CD4-positive, alpha-beta memory T cell (primary cell): Measurements from ENCODE around the gene RCL1. TPM values are rescaled to one million over a fixed set of nuclear protein-coding genes. Genes with fewer than 3 reads are reported as not detected.
"Not testable (repeated sequence)": the region's sequence is repeated elsewhere in the genome, so short reads cannot be mapped to it uniquely, and the experiment has no call there.

ENCODE experiments used
- CTCF ChIA-PET: fragments of 350-600 bp; sonication (Branson Sonifier 250); formaldehyde crosslinking; loops from one replicate; lab custom pipeline; 2021; ENCODE audit warnings: inconsistent platforms; ENCODE audit not compliant: partially characterized antibody; lab: Charles Lee
- POLR2A ChIA-PET: fragments of 350-600 bp; sonication (Branson Sonifier 250); formaldehyde crosslinking; loops from one replicate; lab custom pipeline; 2021; ENCODE audit not compliant: partially characterized antibody; lab: Charles Lee
- DNase-seq, 5 donors: peaks; one replicate each; pipeline versions ENCODE4 v3.0.0 to v3.0.0-alpha.2; 2020 to 2022; ENCODE audit warnings: mixed read lengths in 1 of 5
- H3K27ac ChIP-seq: one replicate; pipeline ENCODE4 v1.7.0; 2013; ENCODE audit warnings: low read depth, low read length
- H3K27me3 ChIP-seq: 2 replicates; pipeline ENCODE4 v1.7.0; 2013; ENCODE audit warnings: mild to moderate bottlenecking, low read length, moderate library complexity; ENCODE audit not compliant: insufficient read depth
- H3K36me3 ChIP-seq: 2 replicates; pipeline ENCODE4 v1.7.0; 2013; ENCODE audit warnings: mild to moderate bottlenecking, low read length, moderate library complexity; ENCODE audit not compliant: insufficient read depth
- H3K4me1 ChIP-seq: 2 replicates; pipeline ENCODE4 v1.7.0; 2013; ENCODE audit warnings: mild to moderate bottlenecking, low read length, moderate library complexity; ENCODE audit not compliant: insufficient read depth
- H3K4me3 ChIP-seq, 2 donors: one replicate each; pipeline ENCODE4 v1.7.0; 2013; ENCODE audit warnings: low read length in 2 of 2, mild to moderate bottlenecking in 1 of 2
- H3K9me3 ChIP-seq, 2 donors: one replicate each; pipeline ENCODE4 v1.7.0; 2013; ENCODE audit warnings: low read length in 2 of 2, control low read depth in 1 of 2; ENCODE audit not compliant: control insufficient read depth in 1 of 2
- H3K27ac Mint-ChIP-seq, 7 donors: one replicate each; pipeline ENCODE4 v1.8.0; 2020 to 2021; ENCODE audit warnings: mixed read lengths in 7 of 7, mild to moderate bottlenecking in 6 of 7, inconsistent platforms in 3 of 7, moderate library complexity in 3 of 7
- H3K27me3 Mint-ChIP-seq, 2 donors: one replicate each; pipeline ENCODE4 v1.8.0; 2020 to 2021; ENCODE audit warnings: mixed read lengths in 2 of 2
- H3K36me3 Mint-ChIP-seq, 2 donors: one replicate each; pipeline ENCODE4 v1.8.0; 2020 to 2021; ENCODE audit warnings: mixed read lengths in 2 of 2, inconsistent platforms in 1 of 2, mild to moderate bottlenecking in 1 of 2
- H3K4me1 Mint-ChIP-seq, 4 donors: one replicate each; pipeline ENCODE4 v1.8.0; 2020 to 2021; ENCODE audit warnings: mixed read lengths in 4 of 4, mild to moderate bottlenecking in 1 of 4
- H3K4me3 Mint-ChIP-seq, 8 donors: one replicate each; pipeline ENCODE4 v1.8.0; 2020 to 2021; ENCODE audit warnings: mixed read lengths in 8 of 8, mild to moderate bottlenecking in 7 of 8, moderate library complexity in 6 of 8, inconsistent platforms in 3 of 8
- H3K9me3 Mint-ChIP-seq, 8 donors: one replicate each; pipeline ENCODE4 v1.8.0; 2020 to 2021; ENCODE audit warnings: mixed read lengths in 8 of 8, mild to moderate bottlenecking in 5 of 8, inconsistent platforms in 3 of 8, moderate library complexity in 1 of 8
- intact Hi-C: fragments of 100-400 bp; cut with micrococcal nuclease; formaldehyde crosslinking; loops from one replicate; pipeline ENCODE4 v1.15.1; 2023
- polyA plus RNA-seq, 2 donors: library from polyadenylated mRNA; unstranded; fragments of 300-500 nt; fragmentation: Illumina TruSeq; gene quantifications; one replicate each; pipeline ENCODE4 v1.2.3, GENCODE V29; 2021
- total RNA-seq, 2 experiments: library from RNA; stranded (reverse); gene quantifications; one replicate each; pipeline ENCODE4 v1.2.3, GENCODE V29; 2021

Gene RCL1
- total and polyA plus RNA-seq, 4 experiments from 2014 or later, result 15.2 to 21.1 (median 16.7) TPM

DNA sequence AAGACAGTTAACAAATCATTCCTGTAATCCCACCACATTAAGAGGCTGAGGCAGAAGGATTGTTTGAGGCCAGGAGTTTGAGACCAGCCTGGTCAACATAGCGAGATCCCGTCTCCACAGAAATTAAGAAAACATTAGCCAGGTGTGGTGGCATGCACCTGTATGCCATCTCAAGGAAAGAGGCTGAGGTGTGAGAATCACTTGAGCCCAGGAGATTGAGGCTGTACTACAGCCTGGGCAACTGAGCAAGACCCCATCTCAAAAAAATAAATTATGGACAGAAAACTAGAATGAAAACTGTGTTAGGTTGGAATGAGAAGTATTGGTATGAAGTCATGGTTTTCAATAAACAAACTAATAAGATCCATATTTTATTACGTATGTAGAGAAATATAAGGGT, 28.7 kb upstream of the RCL1 start:
- no peak overlapping the region for H3K27ac ChIP-seq
- CTCF ChIA-PET, result interaction anchor here (0.7 to 16.6 kb wide), 10 partner anchors 8 to 837 kb away, joined by 3 to 249 read pairs (median 12); partner anchors contain the start of genes AK3, JAK2 and RCL1
- peaks cover 11% of the 10 kb centered on the region for H3K4me1 ChIP-seq
- no peak for DNase-seq
- H3K4me3 Mint-ChIP-seq, result no peak overlapping the region
- H3K4me1 Mint-ChIP-seq, result peaks cover 5 to 12% (median 6%) of the 10 kb centered on the region in 4 donors
- no peaks in the 10 kb centered on the region for H3K36me3 ChIP-seq
- peaks cover 4% of the 10 kb centered on the region for H3K27me3 ChIP-seq
- POLR2A ChIA-PET, result no interaction called here
- H3K9me3 Mint-ChIP-seq, result peaks cover 0 to 2% (median 0%) of the 10 kb centered on the region in 8 donors
- peaks cover 0 to 4% of the 10 kb centered on the region in 2 donors for H3K27me3 Mint-ChIP-seq
- intact Hi-C loops, result loop anchor here (5.0 to 10.0 kb wide), 3 partner anchors 311 to 823 kb away; partner anchors contain the start of gene INSL6
- no peaks in the 10 kb centered on the region for H3K9me3 ChIP-seq
- H3K36me3 Mint-ChIP-seq, result no peaks in the 10 kb centered on the region
- H3K27ac Mint-ChIP-seq, result no peak overlapping the region
- H3K4me3 ChIP-seq, result no peak overlapping the region

DNA sequence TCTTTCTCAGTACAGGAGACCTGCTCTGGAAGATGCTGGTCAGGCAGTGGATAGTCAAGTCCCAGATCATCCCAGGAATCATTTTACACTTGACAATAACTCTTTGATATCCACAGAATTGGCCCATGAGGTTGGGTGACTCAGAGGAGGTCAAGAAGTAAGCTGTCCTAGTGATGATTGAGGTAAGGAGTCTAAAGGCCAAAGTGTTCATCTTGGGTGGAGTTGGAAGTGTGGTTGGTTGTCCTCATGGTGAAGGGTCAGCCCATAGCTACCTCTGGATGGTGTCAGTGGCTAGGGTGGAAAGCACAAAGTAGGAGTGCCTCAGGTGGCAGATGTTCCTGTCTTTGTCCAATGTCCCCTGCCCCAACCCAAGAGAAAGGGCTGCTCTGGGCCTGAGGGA, 24.1 kb upstream of the RCL1 start:
- POLR2A ChIA-PET, result interaction anchor here (2.0 kb wide), 1 partner anchor 24 kb away, joined by 6 read pairs; the partner anchor contains the start of gene RCL1
- Histone ChIP-seq H3K27ac (no peak overlapping the region), H3K27me3 (no peaks in the 10 kb centered on the region), H3K4me3 (no peak overlapping the region), H3K36me3 (no peaks in the 10 kb centered on the region), H3K9me3 (no peaks in the 10 kb centered on the region), H3K4me1 (no peaks in the 10 kb centered on the region)
- H3K9me3 Mint-ChIP-seq, result peaks cover 0 to 2% (median 0%) of the 10 kb centered on the region in 8 donors
- no peaks in the 10 kb centered on the region for H3K4me1 Mint-ChIP-seq
- no peaks in the 10 kb centered on the region for H3K27me3 Mint-ChIP-seq
- H3K27ac Mint-ChIP-seq, result no peak overlapping the region
- intact Hi-C loops, result loop anchor here (10.0 kb wide), 1 partner anchor 306 kb away; no protein-coding TSS in a partner anchor
- H3K4me3 Mint-ChIP-seq, result no peak overlapping the region
- no peak for DNase-seq
- H3K36me3 Mint-ChIP-seq, result no peaks in the 10 kb centered on the region
- CTCF ChIA-PET, result interaction anchor here (0.5 to 4.3 kb wide), 2 partner anchors 9 to 206 kb away, joined by 3 to 23 read pairs; no protein-coding TSS in a partner anchor

DNA sequence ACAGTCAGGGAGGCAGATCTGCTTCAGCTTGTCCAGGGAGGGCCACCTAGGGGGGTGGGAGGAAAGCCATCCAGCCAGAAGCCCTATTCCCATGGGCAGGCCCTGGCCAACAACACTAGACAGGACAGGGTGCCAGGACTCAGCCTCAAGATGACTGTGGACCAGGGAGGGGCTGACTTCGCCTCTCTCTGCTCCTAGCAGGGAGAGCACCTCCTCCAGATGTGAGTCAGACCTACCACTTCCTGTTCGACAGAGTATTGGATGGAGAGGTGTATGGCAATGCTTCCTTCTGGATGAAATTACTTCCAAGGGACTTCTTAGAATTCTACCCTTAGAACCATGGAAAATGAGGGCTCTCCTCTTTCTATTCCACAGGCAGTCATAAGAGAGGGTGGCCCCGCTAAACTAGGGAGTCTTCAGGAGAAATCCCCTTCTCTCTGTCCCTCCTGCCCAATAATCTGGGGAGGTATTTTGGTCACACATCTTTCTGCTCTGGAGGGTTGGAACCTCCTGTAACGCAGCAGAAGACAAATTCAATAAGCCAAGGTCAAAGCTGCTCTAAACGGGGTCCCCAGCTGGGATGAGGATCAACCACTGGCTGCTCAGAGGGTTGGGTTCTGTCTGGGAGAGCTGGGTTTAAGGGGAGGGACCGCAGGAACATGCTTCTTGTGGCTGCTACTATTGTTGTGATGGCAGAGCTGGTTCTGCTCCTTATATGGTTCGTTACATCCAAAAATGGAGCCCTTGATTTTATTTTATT, 23.2 kb upstream of the RCL1 start:
- no peak overlapping the region for H3K27ac ChIP-seq
- Mint-ChIP-seq H3K27ac (no peak overlapping the region), H3K9me3 (peaks cover 0 to 2% (median 0%) of the 10 kb centered on the region in 8 donors), H3K4me1 (no peaks in the 10 kb centered on the region), H3K27me3 (no peaks in the 10 kb centered on the region), H3K36me3 (no peaks in the 10 kb centered on the region), H3K4me3 (no peak overlapping the region)
- POLR2A ChIA-PET, result interaction anchor here (2.0 kb wide), 1 partner anchor 24 kb away, joined by 6 read pairs; the partner anchor contains the start of gene RCL1
- H3K27me3 ChIP-seq, result no peaks in the 10 kb centered on the region
- no peaks in the 10 kb centered on the region for H3K4me1 ChIP-seq
- no peak overlapping the region for H3K4me3 ChIP-seq
- CTCF ChIA-PET, result interaction anchor here (1.1 to 4.3 kb wide), 2 partner anchors 10 to 17 kb away, joined by 3 to 23 read pairs; no protein-coding TSS in a partner anchor
- H3K36me3 ChIP-seq, result no peaks in the 10 kb centered on the region
- H3K9me3 ChIP-seq, result no peaks in the 10 kb centered on the region
- DNase-seq, result no peak
- intact Hi-C loops, result loop anchor here (10.0 kb wide), 1 partner anchor 305 kb away; no protein-coding TSS in a partner anchor

DNA sequence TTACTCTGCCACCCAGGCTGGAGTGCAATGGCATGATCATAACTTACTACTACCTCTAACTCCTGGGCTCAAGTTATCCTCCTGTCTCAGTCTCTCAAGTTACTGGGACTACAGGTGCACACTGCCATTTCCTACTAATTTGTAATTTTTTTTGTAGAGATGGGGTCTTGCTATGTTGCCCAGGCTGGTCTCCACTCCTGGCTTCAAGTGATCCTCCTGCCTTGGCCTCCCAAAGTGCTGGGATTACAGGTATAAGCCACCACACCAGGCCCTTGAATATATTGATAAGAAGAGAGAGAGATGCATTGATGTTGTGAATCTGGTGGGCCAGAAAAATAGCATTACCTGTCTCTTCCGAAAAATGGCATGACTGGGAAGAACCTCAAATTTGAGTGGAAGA, 21.0 kb upstream of the RCL1 start:
- ChIA-PET POLR2A (no interaction called here), CTCF (interaction anchor here (1.6 to 2.5 kb wide), 2 partner anchors 9 to 13 kb away, joined by 5 to 7 read pairs; no protein-coding TSS in a partner anchor)
- Mint-ChIP-seq H3K27me3 (no peaks in the 10 kb centered on the region), H3K9me3 (peaks cover 0 to 2% (median 0%) of the 10 kb centered on the region in 8 donors), H3K36me3 (no peaks in the 10 kb centered on the region), H3K4me3 (no peak overlapping the region), H3K4me1 (no peaks in the 10 kb centered on the region), H3K27ac (no peak overlapping the region)
- H3K27ac ChIP-seq, result no peak overlapping the region
- H3K36me3 ChIP-seq, result no peaks in the 10 kb centered on the region
- no peaks in the 10 kb centered on the region for H3K4me1 ChIP-seq
- H3K27me3 ChIP-seq, result no peaks in the 10 kb centered on the region
- no peak for DNase-seq
- intact Hi-C loops, result no loop called here
- no peak overlapping the region for H3K4me3 ChIP-seq
- no peaks in the 10 kb centered on the region for H3K9me3 ChIP-seq

DNA sequence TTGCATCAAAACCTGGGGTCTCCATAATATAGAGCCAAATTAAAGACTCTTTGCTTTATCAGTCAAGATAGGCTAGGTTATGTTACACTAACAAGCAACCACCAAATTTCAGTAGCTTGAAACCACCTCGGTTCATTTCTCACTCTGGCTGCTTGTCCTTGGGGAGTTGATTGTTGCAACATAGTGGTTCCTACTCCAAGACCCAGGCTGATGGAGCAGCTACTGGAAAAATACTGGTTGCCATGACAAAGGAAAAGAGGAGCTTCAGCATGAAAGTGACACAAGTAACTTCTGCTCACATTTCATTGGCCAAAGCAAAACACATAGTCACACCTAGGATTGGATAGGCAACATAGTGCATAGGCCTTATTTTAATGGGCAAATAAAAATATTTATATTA, 18.5 kb upstream of the RCL1 start:
- no peaks in the 10 kb centered on the region for H3K4me1 Mint-ChIP-seq
- no peaks in the 10 kb centered on the region for H3K36me3 Mint-ChIP-seq
- H3K27me3 Mint-ChIP-seq, result no peaks in the 10 kb centered on the region
- ChIA-PET CTCF (interaction anchor here (1.0 to 1.5 kb wide), 2 partner anchors 12 to 14 kb away, joined by 3 to 8 read pairs; no protein-coding TSS in a partner anchor), POLR2A (no interaction called here)
- Histone ChIP-seq H3K27ac (no peak overlapping the region), H3K27me3 (no peaks in the 10 kb centered on the region), H3K4me1 (no peaks in the 10 kb centered on the region), H3K36me3 (no peaks in the 10 kb centered on the region), H3K4me3 (no peak overlapping the region), H3K9me3 (no peaks in the 10 kb centered on the region)
- intact Hi-C loops, result no loop called here
- no peak overlapping the region for H3K27ac Mint-ChIP-seq
- no peak overlapping the region for H3K4me3 Mint-ChIP-seq
- DNase-seq, result no peak
- peaks cover 0 to 1% (median 0%) of the 10 kb centered on the region in 8 donors for H3K9me3 Mint-ChIP-seq

DNA sequence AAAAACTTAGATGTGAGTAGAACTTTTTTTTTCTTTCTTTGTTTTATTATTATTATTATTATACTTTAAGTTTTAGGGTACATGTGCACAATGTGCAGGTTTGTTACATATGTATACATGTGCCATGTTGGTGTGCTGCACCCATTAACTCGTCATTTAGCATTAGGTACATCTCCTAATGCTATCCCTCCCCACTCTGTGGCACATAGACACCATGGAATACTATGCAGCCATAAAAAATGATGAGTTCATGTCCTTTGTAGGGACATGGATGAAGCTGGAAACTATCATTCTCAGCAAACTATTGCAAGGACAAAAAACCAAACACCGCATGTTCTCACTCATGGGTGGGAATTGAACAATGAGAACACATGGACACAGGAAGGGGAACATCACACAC, 17.8 kb upstream of the RCL1 start:
- POLR2A ChIA-PET, H3K4me3 Mint-ChIP-seq, H3K9me3 ChIP-seq, H3K9me3 Mint-ChIP-seq, DNase-seq, H3K27ac Mint-ChIP-seq, H3K4me1 Mint-ChIP-seq, H3K27ac ChIP-seq, H3K27me3 ChIP-seq, H3K27me3 Mint-ChIP-seq, intact Hi-C loops, H3K4me3 ChIP-seq, H3K36me3 ChIP-seq, H3K4me1 ChIP-seq, H3K36me3 Mint-ChIP-seq: not testable (repeated sequence)
- CTCF ChIA-PET, result interaction anchor here (1.5 kb wide), 1 partner anchor 15 kb away, joined by 8 read pairs; no protein-coding TSS in a partner anchor

DNA sequence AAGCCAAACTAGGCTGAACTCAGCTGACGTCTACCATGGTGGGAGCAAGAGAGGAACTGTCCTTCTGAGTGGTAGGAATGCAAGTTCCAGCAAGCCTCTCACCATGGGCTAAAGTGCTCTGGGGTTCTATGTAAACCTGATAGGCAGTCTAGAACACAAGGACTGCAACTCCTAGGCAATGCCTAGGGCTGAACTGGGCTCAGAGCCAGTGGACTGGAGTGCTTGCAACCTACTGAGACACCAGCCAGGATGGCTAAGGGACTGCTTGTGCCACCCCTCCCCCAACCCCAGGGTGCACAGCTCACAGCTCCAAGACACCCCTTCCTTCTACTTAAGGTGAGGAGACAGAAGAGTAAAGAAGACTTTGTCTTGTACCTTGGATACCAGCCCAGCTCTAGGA, 12.1 kb upstream of the RCL1 start:
- H3K27ac Mint-ChIP-seq, result no peak overlapping the region
- H3K4me1 Mint-ChIP-seq, result no peaks in the 10 kb centered on the region
- POLR2A ChIA-PET, result no interaction called here
- Histone ChIP-seq H3K27ac (no peak overlapping the region), H3K36me3 (no peaks in the 10 kb centered on the region), H3K4me3 (no peak overlapping the region), H3K9me3 (no peaks in the 10 kb centered on the region), H3K4me1 (no peaks in the 10 kb centered on the region), H3K27me3 (no peaks in the 10 kb centered on the region)
- H3K36me3 Mint-ChIP-seq, result no peaks in the 10 kb centered on the region
- peaks cover 3 to 6% of the 10 kb centered on the region in 2 donors for H3K27me3 Mint-ChIP-seq
- DNase-seq, result no peak
- CTCF ChIA-PET, result interaction anchor here (2.1 kb wide), 1 partner anchor 22 kb away, joined by 6 read pairs; no protein-coding TSS in a partner anchor
- no peak overlapping the region for H3K4me3 Mint-ChIP-seq
- H3K9me3 Mint-ChIP-seq, result no peaks in the 10 kb centered on the region
- intact Hi-C loops, result no loop called here
